Subcutaneous adipose tissue (tissue), 4 donors: Measurements from ENCODE around the gene GATD1. TPM values are rescaled to one million over a fixed set of nuclear protein-coding genes. Genes with fewer than 3 reads are reported as not detected.

ENCODE experiments used
- total RNA-seq, 4 donors: library from RNA; depleted of rRNA; stranded (reverse); fragments of >200 nt; gene quantifications; one replicate each; pipeline ENCODE4 v1.1.0, GENCODE V29; 2016
- TF ChIP-seq, protein P1 (sequence below): fragments of 450-650 bp; IDR thresholded peaks from one replicate; pipeline ENCODE4 v1.5.1; 2016; ENCODE audit warnings: low read depth, mild to moderate bottlenecking, control low read depth, antibody characterized with exemption, moderate library complexity

The GATD1 gene
- total RNA-seq, 4 donors from 2014 or later, result 7.1 to 22.8 (median 14.9) TPM

DNA sequence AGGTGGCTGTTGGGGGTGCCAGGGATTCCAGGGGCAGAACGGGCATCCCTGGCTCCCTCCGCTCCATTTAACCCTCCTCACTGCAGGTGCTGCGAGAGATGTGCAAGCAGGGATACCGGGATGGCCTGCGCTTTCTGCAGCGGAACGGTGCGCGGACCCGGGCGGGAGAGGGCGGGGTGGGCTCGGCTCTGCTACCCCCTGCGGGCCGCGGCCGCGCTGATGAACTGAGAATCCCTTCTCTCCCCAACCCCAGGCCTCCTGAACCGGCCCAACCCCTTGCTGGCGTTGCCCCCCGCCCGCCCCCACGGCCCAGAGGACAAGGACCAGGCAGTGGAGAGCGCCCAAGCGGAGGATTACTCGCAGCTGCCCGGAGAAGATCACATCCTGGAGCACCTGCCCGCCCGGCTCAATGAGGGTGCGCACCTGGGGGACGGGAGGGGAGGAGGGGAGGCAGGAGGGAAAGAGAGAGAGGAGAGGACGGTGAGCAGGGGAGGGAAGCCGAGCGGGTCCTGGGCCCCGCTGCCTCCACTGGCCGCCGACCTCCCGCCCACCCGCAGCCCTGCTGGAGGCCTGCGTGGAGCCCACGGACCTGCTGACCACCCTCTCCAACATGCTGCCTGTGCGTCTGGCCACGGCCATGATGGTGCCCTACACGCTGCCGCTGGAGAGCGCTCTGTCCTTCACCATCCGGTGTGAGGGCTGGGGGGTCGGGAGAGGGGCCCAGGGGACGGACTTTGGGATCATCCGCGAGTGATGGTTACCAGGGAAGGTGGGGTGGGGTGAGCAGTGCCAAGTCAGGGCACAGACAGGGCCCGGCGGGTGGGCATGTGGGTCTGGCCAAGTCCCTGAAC lies 46.4 kb upstream of the GATD1 start:
- TF ChIP-seq, protein P1, sequence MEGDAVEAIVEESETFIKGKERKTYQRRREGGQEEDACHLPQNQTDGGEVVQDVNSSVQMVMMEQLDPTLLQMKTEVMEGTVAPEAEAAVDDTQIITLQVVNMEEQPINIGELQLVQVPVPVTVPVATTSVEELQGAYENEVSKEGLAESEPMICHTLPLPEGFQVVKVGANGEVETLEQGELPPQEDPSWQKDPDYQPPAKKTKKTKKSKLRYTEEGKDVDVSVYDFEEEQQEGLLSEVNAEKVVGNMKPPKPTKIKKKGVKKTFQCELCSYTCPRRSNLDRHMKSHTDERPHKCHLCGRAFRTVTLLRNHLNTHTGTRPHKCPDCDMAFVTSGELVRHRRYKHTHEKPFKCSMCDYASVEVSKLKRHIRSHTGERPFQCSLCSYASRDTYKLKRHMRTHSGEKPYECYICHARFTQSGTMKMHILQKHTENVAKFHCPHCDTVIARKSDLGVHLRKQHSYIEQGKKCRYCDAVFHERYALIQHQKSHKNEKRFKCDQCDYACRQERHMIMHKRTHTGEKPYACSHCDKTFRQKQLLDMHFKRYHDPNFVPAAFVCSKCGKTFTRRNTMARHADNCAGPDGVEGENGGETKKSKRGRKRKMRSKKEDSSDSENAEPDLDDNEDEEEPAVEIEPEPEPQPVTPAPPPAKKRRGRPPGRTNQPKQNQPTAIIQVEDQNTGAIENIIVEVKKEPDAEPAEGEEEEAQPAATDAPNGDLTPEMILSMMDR, result no peak

GRCh38 chr11:821512-822371 lies 44.5 kb upstream of the GATD1 start:
- TF ChIP-seq, protein P1, result no peak

GRCh38 chr11:820655-821511 lies 43.6 kb upstream of the GATD1 start:
- TF ChIP-seq, protein P1, result no peak

DNA sequence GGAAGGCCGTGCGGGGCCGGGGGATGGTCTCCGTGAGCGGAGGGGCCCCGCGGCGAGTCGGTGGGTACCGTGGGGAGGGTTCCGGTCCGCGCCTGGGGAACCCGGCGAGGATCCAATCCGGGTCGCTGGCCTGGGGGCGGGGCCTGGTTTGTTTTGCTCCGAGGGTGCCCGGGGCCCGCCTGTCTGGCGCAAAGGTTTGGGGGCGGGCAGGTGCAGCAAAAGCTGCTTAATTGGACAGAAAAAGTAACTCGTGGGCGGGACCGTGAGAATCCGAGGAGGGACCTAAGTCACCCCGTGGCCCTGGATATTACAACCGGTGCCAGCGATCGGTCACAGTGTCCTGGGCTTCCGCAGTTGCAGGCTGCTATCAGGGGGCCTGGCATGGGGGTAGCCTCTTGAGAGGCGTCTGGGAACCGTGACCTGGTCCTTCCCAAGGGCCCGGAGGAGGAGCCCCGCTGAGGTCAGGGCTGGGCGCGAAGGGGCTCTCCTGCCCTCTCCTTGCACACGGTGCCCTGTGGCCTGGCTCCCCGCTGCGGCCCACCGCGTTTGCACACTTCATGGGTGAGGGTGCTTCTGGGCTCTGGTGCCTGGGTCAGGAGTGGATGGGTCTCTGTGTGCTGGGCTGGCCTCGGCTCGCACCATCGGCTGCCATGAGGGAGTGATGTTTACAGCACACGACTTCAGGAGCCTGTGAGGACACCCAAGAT lies 42.8 kb upstream of the GATD1 start:
- TF ChIP-seq, protein P1, result no peak

DNA sequence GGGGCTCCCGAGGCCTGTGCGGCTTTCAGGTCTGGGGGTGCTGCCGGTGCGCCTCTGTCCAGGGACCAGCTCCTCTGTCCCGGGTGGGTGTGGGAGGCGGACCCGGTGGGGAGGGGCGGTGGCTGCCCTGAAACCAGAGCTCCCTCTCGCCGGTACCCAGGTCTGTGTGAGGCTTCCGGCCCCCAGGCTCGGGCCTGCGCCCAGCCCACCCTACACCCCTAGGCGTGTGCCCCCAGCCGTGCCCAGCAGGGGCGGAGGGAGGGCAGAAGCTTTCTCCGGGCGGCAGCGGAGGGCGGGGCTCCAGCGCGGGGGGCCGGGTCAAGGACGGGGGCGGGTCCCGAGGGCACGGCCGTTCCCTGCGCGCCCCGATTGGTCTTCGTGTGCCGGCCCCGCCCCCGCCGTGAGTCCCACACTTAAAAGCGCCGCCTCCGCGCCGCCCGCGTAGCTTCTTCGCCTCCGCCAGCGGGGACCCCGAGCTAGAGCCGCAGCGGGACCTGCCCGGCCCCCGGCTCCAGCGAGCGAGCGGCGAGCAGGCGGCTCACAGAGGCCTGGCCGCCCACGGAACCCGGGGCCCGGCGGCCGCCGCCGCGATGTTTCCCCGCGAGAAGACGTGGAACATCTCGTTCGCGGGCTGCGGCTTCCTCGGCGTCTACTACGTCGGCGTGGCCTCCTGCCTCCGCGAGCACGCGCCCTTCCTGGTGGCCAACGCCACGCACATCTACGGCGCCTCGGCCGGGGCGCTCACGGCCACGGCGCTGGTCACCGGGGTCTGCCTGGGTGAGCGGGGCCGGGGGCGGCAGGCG lies 42.0 kb upstream of the GATD1 start:
- TF ChIP-seq, protein P1, result no peak
